ENCODE data around the gene CHRNB1.

CHRNB1 gene

DNA sequence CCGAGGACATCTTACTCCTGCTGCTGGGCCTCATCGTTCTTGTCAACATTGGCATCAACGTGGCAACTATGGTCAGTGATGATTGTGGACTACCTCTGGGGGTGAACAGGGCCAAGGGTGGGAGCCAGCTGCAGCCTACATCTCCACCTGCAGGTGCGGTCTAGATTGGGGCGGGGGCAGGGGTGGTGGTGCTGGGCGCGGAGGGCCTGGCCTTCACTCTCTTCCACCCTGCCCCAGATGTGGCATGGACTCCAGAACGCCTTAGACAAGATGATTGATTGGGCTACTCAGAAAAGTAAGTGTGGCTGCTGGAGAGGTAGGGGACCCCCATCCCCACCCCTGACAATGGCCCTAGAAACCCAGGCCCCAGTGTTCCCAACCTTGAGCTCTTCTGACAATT, 19.1 kb upstream of the CHRNB1 start:
- no peak overlapping the region for H3K27ac ChIP-seq
- H3K27me3 ChIP-seq (ENCODE audit: insufficient read depth, low read depth, severe bottlenecking): no peaks in the 10 kb centered on the region
- H3K9me3 ChIP-seq (ENCODE audit: severe bottlenecking): no peaks in the 10 kb centered on the region
- DNase-seq: no peak
- H3K4me3 ChIP-seq (ENCODE audit: low read depth, low read length): no peak overlapping the region
- TF ChIP-seq CTCF (IDR thresholded peaks at IDR 0.05; ENCODE audit: low read depth, low read length): no peak
- H3K36me3 ChIP-seq: no peaks in the 10 kb centered on the region

DNA sequence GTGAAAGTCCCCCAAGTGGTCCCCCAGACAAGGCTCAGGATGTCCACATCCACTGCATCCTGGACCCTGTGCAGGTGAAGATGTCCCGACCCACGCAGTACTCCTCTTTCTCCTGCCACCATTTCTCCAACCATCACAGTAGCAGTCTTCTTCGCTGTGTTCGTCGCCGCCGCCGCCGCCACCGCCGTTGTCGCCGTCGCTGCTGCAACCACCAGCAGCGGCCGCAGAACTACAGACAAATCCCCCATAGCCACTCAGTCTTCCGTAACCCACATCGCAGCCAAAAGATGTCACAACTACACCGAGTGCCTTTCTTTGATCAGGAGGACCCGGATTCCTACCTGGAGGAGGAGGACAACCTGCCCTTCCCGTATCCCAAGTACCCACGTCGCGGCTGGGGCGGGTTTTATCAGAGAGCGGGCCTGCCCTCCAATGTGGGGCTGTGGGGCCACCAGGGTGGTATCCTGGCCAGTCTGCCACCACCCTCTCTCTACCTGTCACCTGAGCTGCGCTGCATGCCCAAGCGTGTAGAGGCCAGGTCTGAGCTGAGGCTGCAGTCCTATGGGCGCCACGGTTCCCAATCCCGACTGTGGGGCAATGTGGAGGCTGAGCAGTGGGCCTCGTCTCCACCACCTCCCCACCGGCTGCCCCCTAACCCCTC, 18.5 kb upstream of the CHRNB1 start:
- Histone ChIP-seq H3K27me3 (ENCODE audit: insufficient read depth, low read depth, severe bottlenecking) (no peaks in the 10 kb centered on the region), H3K9me3 (ENCODE audit: severe bottlenecking) (no peaks in the 10 kb centered on the region), H3K36me3 (no peaks in the 10 kb centered on the region), H3K27ac (no peak overlapping the region), H3K4me3 (ENCODE audit: low read depth, low read length) (no peak overlapping the region)
- TF ChIP-seq CTCF (IDR thresholded peaks at IDR 0.05; ENCODE audit: low read depth, low read length): no peak
- DNase-seq: no peak

DNA sequence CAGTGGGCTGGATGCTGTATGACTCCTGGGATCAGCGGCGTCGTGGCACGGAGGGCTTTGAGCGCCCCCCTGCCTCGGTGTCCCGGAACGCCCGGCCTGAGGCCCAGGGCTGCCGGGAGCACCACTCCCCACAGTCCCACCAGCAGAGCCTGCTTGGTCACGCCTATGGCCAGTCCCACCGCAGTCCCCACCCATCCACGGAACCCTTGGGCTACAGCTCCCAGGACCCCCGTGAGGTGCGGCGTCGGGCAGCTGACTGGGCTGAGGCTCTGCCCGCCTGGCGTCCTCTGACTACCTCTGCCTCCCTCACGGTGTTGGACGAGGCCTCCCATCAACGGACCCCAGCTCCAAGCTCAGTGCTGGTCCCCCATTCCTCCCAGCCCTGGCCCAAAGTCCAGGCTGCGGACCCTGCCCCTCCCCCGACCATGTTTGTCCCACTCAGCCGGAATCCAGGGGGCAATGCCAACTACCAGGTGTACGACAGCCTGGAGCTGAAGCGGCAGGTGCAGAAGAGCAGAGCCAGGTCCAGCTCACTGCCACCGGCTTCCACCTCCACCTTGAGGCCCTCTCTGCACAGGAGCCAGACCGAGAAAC, 17.9 kb upstream of the CHRNB1 start:
- no peaks in the 10 kb centered on the region for H3K36me3 ChIP-seq
- no peak overlapping the region for H3K4me3 ChIP-seq (ENCODE audit: low read depth, low read length)
- no peaks in the 10 kb centered on the region for H3K9me3 ChIP-seq (ENCODE audit: severe bottlenecking)
- H3K27ac ChIP-seq: no peak overlapping the region
- H3K27me3 ChIP-seq (ENCODE audit: insufficient read depth, low read depth, severe bottlenecking): no peaks in the 10 kb centered on the region
- no peak for DNase-seq
- no peak for TF ChIP-seq CTCF (IDR thresholded peaks at IDR 0.05; ENCODE audit: low read depth, low read length)

DNA sequence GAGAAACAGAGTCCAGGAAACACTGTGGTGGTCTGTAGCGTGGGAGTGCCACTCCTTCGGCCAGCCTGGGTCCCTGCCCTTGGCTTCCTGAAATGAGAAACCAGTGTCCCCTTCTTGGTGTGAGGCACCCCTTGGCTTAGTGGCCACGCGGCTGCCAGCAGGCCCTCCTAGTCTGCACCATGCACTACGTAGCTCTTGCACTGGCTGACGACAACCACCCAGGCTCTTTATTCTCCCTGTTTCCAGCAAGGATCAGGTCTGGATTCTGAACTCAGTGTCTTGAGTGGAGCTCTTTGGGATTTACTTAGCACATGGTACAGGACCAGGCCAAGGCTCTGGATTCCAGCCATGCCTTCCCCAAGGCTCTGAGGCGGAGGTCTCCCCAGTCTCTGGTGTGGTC, 17.3 kb upstream of the CHRNB1 start:
- H3K9me3 ChIP-seq (ENCODE audit: severe bottlenecking): no peaks in the 10 kb centered on the region
- no peak for TF ChIP-seq CTCF (IDR thresholded peaks at IDR 0.05; ENCODE audit: low read depth, low read length)
- DNase-seq: no peak
- no peak overlapping the region for H3K27ac ChIP-seq
- no peak overlapping the region for H3K4me3 ChIP-seq (ENCODE audit: low read depth, low read length)
- no peaks in the 10 kb centered on the region for H3K36me3 ChIP-seq
- H3K27me3 ChIP-seq (ENCODE audit: insufficient read depth, low read depth, severe bottlenecking): no peaks in the 10 kb centered on the region

GRCh38 chr17:7428557-7428956, 16.3 kb upstream of the CHRNB1 start, which contains the start of gene SPEM3:
TSS of gene SPEM3 (plus strand) at chr17:7428857. CDS start at chr17:7428903, 46 bp downstream.
- no peak for DNase-seq
- no peak within 1 kb of the TSS for H3K27ac ChIP-seq
- H3K4me3 ChIP-seq (ENCODE audit: low read depth, low read length): no peak within 1 kb of the TSS
- no peaks in the 10 kb centered on the region for H3K9me3 ChIP-seq (ENCODE audit: severe bottlenecking)
- no peaks in the 10 kb centered on the region for H3K36me3 ChIP-seq
- no peak for TF ChIP-seq CTCF (IDR thresholded peaks at IDR 0.05; ENCODE audit: low read depth, low read length)
- no peaks in the 10 kb centered on the region for H3K27me3 ChIP-seq (ENCODE audit: insufficient read depth, low read depth, severe bottlenecking)

- no peak overlapping the region for H3K27ac ChIP-seq
- no peaks in the 10 kb centered on the region for H3K27me3 ChIP-seq (ENCODE audit: insufficient read depth, low read depth, severe bottlenecking)
- no peaks in the 10 kb centered on the region for H3K36me3 ChIP-seq
- DNase-seq: no peak
- no peak overlapping the region for H3K4me3 ChIP-seq (ENCODE audit: low read depth, low read length)
- TF ChIP-seq CTCF (IDR thresholded peaks at IDR 0.05; ENCODE audit: low read depth, low read length): no peak
- H3K9me3 ChIP-seq (ENCODE audit: severe bottlenecking): no peaks in the 10 kb centered on the region
Measured at GRCh38 chr17:7429722-7430121, 15.1 kb upstream of the CHRNB1 start.

All from WERI-Rb-1 (cell line).